ENCODE results near the gene FBXW12.
A peak's percentile ranks its signal among the peaks of the same experiment; 100 is the strongest.

The FBXW12 gene

DNA sequence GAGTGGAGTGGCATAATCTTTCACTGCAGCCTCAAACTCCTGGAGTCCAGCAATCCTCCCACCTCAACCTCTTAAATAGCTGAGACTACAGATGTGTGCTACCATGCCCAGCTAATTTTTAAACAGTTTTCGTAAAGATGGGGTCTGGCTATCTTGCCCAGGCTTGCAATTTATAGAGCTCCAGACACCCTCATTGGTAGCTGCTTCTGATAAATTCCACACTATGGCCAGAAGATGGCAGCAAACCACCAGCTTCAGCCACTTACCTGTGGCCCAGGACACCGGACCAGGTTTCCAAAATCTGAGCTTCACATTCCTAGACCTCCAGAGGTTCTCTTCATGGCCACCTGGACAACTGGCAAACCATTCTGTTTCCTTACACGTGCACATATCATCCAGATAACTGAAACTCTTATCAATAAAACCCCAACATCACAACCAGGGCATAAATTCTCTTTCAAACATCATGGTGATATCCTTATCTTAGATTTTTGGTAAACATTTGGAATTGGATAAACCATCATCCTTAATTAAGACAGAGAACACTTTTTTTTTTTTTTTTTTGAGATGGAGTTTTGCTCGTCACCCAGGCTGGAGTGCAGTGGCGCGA is 28.9 kb downstream of the FBXW12 start:
- ChIA-PET CTCF (interaction anchor here (0.6 to 7.2 kb wide), 42 partner anchors 9 to 339 kb away, joined by 3 to 238 read pairs (median 5); partner anchors contain the start of genes CCDC51, PFKFB4, PLXNB1 and TMA7), POLR2A (interaction anchor here (0.7 to 2.1 kb wide), 8 partner anchors 17 to 152 kb away, joined by 3 to 13 read pairs (median 4); partner anchors contain the start of genes CCDC51 and TMA7)
- Histone ChIP-seq H3K4me3 (ENCODE audit: low read depth, low read length) (no peak overlapping the region), H3K4me1 (ENCODE audit: control insufficient read depth, insufficient read depth, low read length) (no peaks in the 10 kb centered on the region), H3K27ac (ENCODE audit: extremely low read depth, low read depth, low read length) (no peak overlapping the region), H3K9me3 (ENCODE audit: control insufficient read depth, insufficient read depth, low read depth, low read length) (no peaks in the 10 kb centered on the region), H3K36me3 (ENCODE audit: control insufficient read depth in 2 of 2, insufficient read depth in 1 of 2, low read length in 2 of 2) (peaks cover 0 to 22% of the 10 kb centered on the region in 2 experiments; a peak in 1 of 3 replicates)
- TF ChIP-seq GLI4 (tag by site-specific recombination; IDR thresholded peaks at IDR 0.05) = no peak
- no peak for TF ChIP-seq MYNN (tag by site-specific recombination; IDR thresholded peaks at IDR 0.05; ENCODE audit: borderline replicate concordance)
- no peak for TF ChIP-seq ZNF600 (tag by site-specific recombination; IDR thresholded peaks at IDR 0.05)
- TF ChIP-seq ZNF433 (tag by site-specific recombination; IDR thresholded peaks at IDR 0.05; ENCODE audit: low read depth) = no peak
- TF ChIP-seq ZNF473 (tag by site-specific recombination; IDR thresholded peaks at IDR 0.05) = no peak
- no peak for TF ChIP-seq ZNF24 (tag by site-specific recombination; IDR thresholded peaks at IDR 0.05)
- TF ChIP-seq, protein P1, sequence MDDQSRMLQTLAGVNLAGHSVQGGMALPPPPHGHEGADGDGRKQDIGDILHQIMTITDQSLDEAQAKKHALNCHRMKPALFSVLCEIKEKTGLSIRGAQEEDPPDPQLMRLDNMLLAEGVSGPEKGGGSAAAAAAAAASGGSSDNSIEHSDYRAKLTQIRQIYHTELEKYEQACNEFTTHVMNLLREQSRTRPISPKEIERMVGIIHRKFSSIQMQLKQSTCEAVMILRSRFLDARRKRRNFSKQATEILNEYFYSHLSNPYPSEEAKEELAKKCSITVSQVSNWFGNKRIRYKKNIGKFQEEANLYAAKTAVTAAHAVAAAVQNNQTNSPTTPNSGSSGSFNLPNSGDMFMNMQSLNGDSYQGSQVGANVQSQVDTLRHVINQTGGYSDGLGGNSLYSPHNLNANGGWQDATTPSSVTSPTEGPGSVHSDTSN (CRISPR knock-in tag; IDR thresholded peaks at IDR 0.05) = no peak
- TF ChIP-seq ZNF501 (tag by site-specific recombination; IDR thresholded peaks at IDR 0.05) = no peak
- TF ChIP-seq ZNF16 (tag by site-specific recombination; IDR thresholded peaks at IDR 0.05; ENCODE audit: low read depth) = no peak
- no peak for TF ChIP-seq KLF10 (tag by site-specific recombination; IDR thresholded peaks at IDR 0.05)
- TF ChIP-seq ZNF221 (tag by site-specific recombination; IDR thresholded peaks at IDR 0.05; ENCODE audit: borderline replicate concordance) = no peak
- no peak for TF ChIP-seq ZNF549 (tag by site-specific recombination; IDR thresholded peaks at IDR 0.05)
- TF ChIP-seq ZNF394 (tag by site-specific recombination; IDR thresholded peaks at IDR 0.05; ENCODE audit: borderline replicate concordance) = no peak
- TF ChIP-seq, protein P2, sequence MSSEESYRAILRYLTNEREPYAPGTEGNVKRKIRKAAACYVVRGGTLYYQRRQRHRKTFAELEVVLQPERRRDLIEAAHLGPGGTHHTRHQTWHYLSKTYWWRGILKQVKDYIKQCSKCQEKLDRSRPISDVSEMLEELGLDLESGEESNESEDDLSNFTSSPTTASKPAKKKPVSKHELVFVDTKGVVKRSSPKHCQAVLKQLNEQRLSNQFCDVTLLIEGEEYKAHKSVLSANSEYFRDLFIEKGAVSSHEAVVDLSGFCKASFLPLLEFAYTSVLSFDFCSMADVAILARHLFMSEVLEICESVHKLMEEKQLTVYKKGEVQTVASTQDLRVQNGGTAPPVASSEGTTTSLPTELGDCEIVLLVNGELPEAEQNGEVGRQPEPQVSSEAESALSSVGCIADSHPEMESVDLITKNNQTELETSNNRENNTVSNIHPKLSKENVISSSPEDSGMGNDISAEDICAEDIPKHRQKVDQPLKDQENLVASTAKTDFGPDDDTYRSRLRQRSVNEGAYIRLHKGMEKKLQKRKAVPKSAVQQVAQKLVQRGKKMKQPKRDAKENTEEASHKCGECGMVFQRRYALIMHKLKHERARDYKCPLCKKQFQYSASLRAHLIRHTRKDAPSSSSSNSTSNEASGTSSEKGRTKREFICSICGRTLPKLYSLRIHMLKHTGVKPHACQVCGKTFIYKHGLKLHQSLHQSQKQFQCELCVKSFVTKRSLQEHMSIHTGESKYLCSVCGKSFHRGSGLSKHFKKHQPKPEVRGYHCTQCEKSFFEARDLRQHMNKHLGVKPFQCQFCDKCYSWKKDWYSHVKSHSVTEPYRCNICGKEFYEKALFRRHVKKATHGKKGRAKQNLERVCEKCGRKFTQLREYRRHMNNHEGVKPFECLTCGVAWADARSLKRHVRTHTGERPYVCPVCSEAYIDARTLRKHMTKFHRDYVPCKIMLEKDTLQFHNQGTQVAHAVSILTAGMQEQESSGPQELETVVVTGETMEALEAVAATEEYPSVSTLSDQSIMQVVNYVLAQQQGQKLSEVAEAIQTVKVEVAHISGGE (tag by site-specific recombination; conservative IDR thresholded peaks at IDR 0.05; ENCODE audit: low read depth) = no peak
- no peak for TF ChIP-seq ZBTB1 (tag by site-specific recombination; IDR thresholded peaks at IDR 0.05)
- TF ChIP-seq ZNF514 (tag by site-specific recombination; IDR thresholded peaks at IDR 0.05) = no peak
- TF ChIP-seq ZEB2 (tag by site-specific recombination; IDR thresholded peaks at IDR 0.05) = 0 out of 2 replicates have a peak, but pooled peaks have one; percentile 46
- TF ChIP-seq ZNF155 (tag by site-specific recombination; IDR thresholded peaks at IDR 0.05) = no peak
- TF ChIP-seq ZNF660 (tag by site-specific recombination; IDR thresholded peaks at IDR 0.05) = peak; percentile 53; the same call in 1 of the 2 replicates
- TF ChIP-seq ZNF423 (tag by site-specific recombination; IDR thresholded peaks at IDR 0.05) = no peak
- no peak for TF ChIP-seq ZNF248 (tag by site-specific recombination; IDR thresholded peaks at IDR 0.05)
- TF ChIP-seq, protein P3, sequence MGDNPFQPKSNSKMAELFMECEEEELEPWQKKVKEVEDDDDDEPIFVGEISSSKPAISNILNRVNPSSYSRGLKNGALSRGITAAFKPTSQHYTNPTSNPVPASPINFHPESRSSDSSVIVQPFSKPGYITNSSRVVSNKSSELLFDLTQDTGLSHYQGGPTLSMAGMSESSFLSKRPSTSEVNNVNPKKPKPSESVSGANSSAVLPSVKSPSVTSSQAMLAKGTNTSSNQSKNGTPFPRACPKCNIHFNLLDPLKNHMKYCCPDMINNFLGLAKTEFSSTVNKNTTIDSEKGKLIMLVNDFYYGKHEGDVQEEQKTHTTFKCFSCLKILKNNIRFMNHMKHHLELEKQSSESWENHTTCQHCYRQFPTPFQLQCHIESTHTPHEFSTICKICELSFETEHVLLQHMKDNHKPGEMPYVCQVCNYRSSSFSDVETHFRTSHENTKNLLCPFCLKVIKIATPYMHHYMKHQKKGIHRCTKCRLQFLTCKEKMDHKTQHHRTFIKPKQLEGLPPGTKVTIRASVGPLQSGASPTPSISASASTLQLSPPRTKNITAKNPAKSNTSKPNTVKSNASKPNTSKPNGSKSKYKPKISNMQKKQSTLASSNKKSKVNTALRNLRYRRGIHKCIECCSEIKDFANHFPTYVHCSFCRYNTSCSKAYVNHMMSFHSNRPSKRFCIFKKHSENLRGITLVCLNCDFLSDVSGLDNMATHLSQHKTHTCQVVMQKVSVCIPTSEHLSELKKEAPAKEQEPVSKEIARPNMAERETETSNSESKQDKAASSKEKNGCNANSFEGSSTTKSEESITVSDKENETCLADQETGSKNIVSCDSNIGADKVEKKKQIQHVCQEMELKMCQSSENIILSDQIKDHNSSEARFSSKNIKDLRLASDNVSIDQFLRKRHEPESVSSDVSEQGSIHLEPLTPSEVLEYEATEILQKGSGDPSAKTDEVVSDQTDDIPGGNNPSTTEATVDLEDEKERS (tag by site-specific recombination; IDR thresholded peaks at IDR 0.05) = no peak
- TF ChIP-seq, protein P4, sequence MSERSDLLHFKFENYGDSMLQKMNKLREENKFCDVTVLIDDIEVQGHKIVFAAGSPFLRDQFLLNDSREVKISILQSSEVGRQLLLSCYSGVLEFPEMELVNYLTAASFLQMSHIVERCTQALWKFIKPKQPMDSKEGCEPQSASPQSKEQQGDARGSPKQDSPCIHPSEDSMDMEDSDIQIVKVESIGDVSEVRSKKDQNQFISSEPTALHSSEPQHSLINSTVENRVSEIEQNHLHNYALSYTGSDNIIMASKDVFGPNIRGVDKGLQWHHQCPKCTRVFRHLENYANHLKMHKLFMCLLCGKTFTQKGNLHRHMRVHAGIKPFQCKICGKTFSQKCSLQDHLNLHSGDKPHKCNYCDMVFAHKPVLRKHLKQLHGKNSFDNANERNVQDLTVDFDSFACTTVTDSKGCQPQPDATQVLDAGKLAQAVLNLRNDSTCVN (tag by site-specific recombination; optimal IDR thresholded peaks at IDR 0.05) = no peak
- no peak for TF ChIP-seq ZNF114 (tag by site-specific recombination; IDR thresholded peaks at IDR 0.05)
- TF ChIP-seq ZNF391 (tag by site-specific recombination; IDR thresholded peaks at IDR 0.05; ENCODE audit: borderline replicate concordance, low read depth) = no peak
- TF ChIP-seq ZNF776 (tag by site-specific recombination; IDR thresholded peaks at IDR 0.05; ENCODE audit: borderline replicate concordance) = no peak
- TF ChIP-seq, protein P5, sequence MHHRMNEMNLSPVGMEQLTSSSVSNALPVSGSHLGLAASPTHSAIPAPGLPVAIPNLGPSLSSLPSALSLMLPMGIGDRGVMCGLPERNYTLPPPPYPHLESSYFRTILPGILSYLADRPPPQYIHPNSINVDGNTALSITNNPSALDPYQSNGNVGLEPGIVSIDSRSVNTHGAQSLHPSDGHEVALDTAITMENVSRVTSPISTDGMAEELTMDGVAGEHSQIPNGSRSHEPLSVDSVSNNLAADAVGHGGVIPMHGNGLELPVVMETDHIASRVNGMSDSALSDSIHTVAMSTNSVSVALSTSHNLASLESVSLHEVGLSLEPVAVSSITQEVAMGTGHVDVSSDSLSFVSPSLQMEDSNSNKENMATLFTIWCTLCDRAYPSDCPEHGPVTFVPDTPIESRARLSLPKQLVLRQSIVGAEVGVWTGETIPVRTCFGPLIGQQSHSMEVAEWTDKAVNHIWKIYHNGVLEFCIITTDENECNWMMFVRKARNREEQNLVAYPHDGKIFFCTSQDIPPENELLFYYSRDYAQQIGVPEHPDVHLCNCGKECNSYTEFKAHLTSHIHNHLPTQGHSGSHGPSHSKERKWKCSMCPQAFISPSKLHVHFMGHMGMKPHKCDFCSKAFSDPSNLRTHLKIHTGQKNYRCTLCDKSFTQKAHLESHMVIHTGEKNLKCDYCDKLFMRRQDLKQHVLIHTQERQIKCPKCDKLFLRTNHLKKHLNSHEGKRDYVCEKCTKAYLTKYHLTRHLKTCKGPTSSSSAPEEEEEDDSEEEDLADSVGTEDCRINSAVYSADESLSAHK (tag by site-specific recombination; IDR thresholded peaks at IDR 0.05) = no peak
